HG03558 (cell line): ENCODE data around the gene HBG2.
"Not testable (repeated sequence)": the region's sequence is repeated elsewhere in the genome, so short reads cannot be mapped to it uniquely, and the experiment has no call there.

Experiments
- ATAC-seq: cut with Tn5 transposase; IDR thresholded peaks from one replicate; pipeline ENCODE4 v1.9.1; 2021; ENCODE audit warnings: moderate number of reproducible peaks; ENCODE audit not compliant: unreplicated experiment; ENCODE audit errors: extremely low read depth

HBG2 gene

GRCh38 chr11:5251746-5252145 is 2.8 kb downstream of the HBG2 start:
- ATAC-seq, result no peak

GRCh38 chr11:5250543-5251204 is 3.9 kb downstream of the HBG2 start:
- ATAC-seq, result no peak

- ATAC-seq, result not testable (repeated sequence)
These were observed 4.7 kb downstream of the HBG2 start, which contains the start of gene HBG1 for GRCh38 chr11:5249807-5250396. HBG1 (minus strand) TSS chr11:5249857; CDS start chr11:5249804, 53 bp downstream.

- ATAC-seq, result not testable (repeated sequence)
These were observed 6.1 kb downstream of the HBG2 start for GRCh38 chr11:5248498-5248897.

- no peak for ATAC-seq
These were observed 6.9 kb downstream of the HBG2 start for GRCh38 chr11:5247472-5248192.

- ATAC-seq, result no peak
These were observed 7.7 kb downstream of the HBG2 start for GRCh38 chr11:5246772-5247471.

- ATAC-seq, result no peak
These were observed 9.4 kb downstream of the HBG2 start for GRCh38 chr11:5245155-5245554.

GRCh38 chr11:5243816-5244180 is 10.8 kb downstream of the HBG2 start:
- ATAC-seq, result no peak

GRCh38 chr11:5242933-5243815 is 11.4 kb downstream of the HBG2 start:
- ATAC-seq, result no peak

GRCh38 chr11:5242208-5242607 is 12.4 kb downstream of the HBG2 start:
- no peak for ATAC-seq

- no peak for ATAC-seq
These were observed 13.1 kb downstream of the HBG2 start for GRCh38 chr11:5241458-5241857.

- ATAC-seq, result no peak
These were observed 14.1 kb downstream of the HBG2 start for GRCh38 chr11:5240458-5240857.

- ATAC-seq, result no peak
These were observed 14.5 kb downstream of the HBG2 start for GRCh38 chr11:5240056-5240455.

- ATAC-seq, result no peak
These were observed 15.5 kb downstream of the HBG2 start for GRCh38 chr11:5239046-5239445.

- ATAC-seq, result no peak
These were observed 16.1 kb downstream of the HBG2 start for GRCh38 chr11:5238486-5238885.

- ATAC-seq, result no peak
These were observed 17.2 kb downstream of the HBG2 start for GRCh38 chr11:5237420-5237819.

- ATAC-seq, result no peak
These were observed 19.1 kb downstream of the HBG2 start for GRCh38 chr11:5235364-5236095.

GRCh38 chr11:5234381-5234834 is 20.2 kb downstream of the HBG2 start, which contains the start of gene HBD:
HBD (minus strand) TSS chr11:5234483; CDS start chr11:5234433, 50 bp downstream.
- ATAC-seq, result peak; percentile 68

- ATAC-seq, result no peak
These were observed 21.3 kb downstream of the HBG2 start for GRCh38 chr11:5233307-5233706.
